DOHH2 (cell line): Measurements from ENCODE around the gene TRIM9.

Source experiments
- EZH2phosphoT487 ChIP-seq: fragments of 200-600 bp; sonication (generic); IDR thresholded peaks from 2 replicates; pipeline ENCODE4 v1.6.1; 2017; ENCODE audit warnings: borderline replicate concordance, mild to moderate bottlenecking, antibody characterized with exemption, low read length, moderate library complexity, mixed read lengths
- TF ChIP-seq, protein P1 (sequence below): fragments of 200-600 bp; sonication (generic); IDR thresholded peaks from one replicate; pipeline ENCODE4 v1.5.1; 2014; ENCODE audit warnings: antibody characterized with exemption, mild to moderate bottlenecking, low read depth, low read length; ENCODE audit not compliant: poor library complexity, severe bottlenecking

DNA sequence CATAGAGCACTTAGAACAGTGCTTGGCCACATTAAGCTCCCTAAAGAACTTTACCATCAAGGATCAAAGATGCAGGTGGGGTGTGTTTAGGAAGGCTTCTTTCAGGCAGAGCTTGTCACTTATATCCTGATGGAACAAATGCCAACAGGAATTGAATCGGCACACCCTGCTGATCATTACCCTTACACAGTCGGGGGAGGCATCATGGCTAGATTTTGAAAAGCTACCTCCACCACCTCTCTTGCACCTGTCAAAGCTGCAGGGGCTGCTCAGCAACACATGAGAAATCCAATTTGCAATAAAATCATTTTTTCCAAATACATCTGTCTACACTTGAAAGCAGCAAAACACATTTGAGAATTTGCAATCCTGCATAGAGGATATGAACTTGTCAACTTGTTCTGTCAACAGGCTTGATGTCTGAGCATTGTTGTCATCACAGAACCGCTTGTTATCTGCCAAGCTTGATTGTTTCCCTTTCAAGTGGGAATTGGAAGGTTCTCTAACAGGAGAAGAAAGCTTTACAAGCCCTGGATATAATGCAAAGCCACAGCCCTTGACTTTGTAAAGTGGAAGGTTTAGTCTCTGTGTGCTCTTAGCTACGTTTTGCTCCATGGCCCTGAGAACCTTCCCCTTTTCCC is 24.6 kb upstream of the TRIM9 start:
- TF ChIP-seq, protein P1, sequence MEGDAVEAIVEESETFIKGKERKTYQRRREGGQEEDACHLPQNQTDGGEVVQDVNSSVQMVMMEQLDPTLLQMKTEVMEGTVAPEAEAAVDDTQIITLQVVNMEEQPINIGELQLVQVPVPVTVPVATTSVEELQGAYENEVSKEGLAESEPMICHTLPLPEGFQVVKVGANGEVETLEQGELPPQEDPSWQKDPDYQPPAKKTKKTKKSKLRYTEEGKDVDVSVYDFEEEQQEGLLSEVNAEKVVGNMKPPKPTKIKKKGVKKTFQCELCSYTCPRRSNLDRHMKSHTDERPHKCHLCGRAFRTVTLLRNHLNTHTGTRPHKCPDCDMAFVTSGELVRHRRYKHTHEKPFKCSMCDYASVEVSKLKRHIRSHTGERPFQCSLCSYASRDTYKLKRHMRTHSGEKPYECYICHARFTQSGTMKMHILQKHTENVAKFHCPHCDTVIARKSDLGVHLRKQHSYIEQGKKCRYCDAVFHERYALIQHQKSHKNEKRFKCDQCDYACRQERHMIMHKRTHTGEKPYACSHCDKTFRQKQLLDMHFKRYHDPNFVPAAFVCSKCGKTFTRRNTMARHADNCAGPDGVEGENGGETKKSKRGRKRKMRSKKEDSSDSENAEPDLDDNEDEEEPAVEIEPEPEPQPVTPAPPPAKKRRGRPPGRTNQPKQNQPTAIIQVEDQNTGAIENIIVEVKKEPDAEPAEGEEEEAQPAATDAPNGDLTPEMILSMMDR, result no peak
- TF ChIP-seq EZH2phosphoT487, result no peak
